Mesenchymal stem cell (in vitro differentiated cells and primary cell): ENCODE measurements around the gene TMEM108.

Experiments
- DNase-seq: peaks from one replicate; pipeline ENCODE4 v3.0.0-alpha.2; 2013
- H2AFZ ChIP-seq: one replicate; pipeline ENCODE4 v1.6.1; 2013; ENCODE audit warnings: low read depth, mild to moderate bottlenecking, control low read depth, inconsistent platforms, low read length, moderate library complexity
- H2AK5ac ChIP-seq: 2 replicates; pipeline ENCODE4 v1.6.1; 2013; ENCODE audit warnings: low read length, moderate library complexity, mild to moderate bottlenecking, inconsistent platforms; ENCODE audit not compliant: severe bottlenecking
- H2BK120ac ChIP-seq: one replicate; pipeline ENCODE4 v1.6.1; 2013; ENCODE audit warnings: low read depth, mild to moderate bottlenecking, inconsistent platforms, low read length, moderate library complexity
- H2BK12ac ChIP-seq, 2 experiments: one replicate each; pipeline ENCODE4 v1.6.1; 2013; ENCODE audit warnings: inconsistent platforms in 2 of 2, low read length in 2 of 2, mild to moderate bottlenecking in 2 of 2, moderate library complexity in 2 of 2, control low read depth in 1 of 2
- H2BK15ac ChIP-seq: one replicate; pipeline ENCODE4 v1.6.1; 2013; ENCODE audit warnings: mild to moderate bottlenecking, low read depth, inconsistent platforms; ENCODE audit not compliant: poor library complexity, severe bottlenecking
- H2BK5ac ChIP-seq: 2 replicates; pipeline ENCODE4 v1.6.1; 2013; ENCODE audit warnings: low read depth, mild to moderate bottlenecking, low read length, control low read depth, inconsistent platforms; ENCODE audit not compliant: poor library complexity, severe bottlenecking
- H3K14ac ChIP-seq, 2 experiments: one replicate each; pipeline ENCODE4 v1.6.1; 2013; ENCODE audit warnings: inconsistent platforms in 2 of 2, low read length in 2 of 2, control low read depth in 1 of 2, mild to moderate bottlenecking in 1 of 2, moderate library complexity in 1 of 2
- H3K18ac ChIP-seq, 2 experiments: one replicate each; pipeline ENCODE4 v1.6.1; 2013; ENCODE audit warnings: inconsistent platforms in 2 of 2, low read length in 2 of 2, control low read depth in 1 of 2, low read depth in 1 of 2, mild to moderate bottlenecking in 1 of 2
- H3K23ac ChIP-seq, 2 experiments: one replicate each; pipeline ENCODE4 v1.6.1; 2013; ENCODE audit warnings: inconsistent platforms in 2 of 2, low read length in 2 of 2, mild to moderate bottlenecking in 2 of 2, moderate library complexity in 2 of 2, control low read depth in 1 of 2
- H3K27ac ChIP-seq: 2 replicates; pipeline ENCODE4 v1.5.1; 2013; ENCODE audit warnings: mild to moderate bottlenecking, moderate library complexity, low read length, control low read depth, inconsistent platforms; ENCODE audit not compliant: poor library complexity, severe bottlenecking
- H3K27me3 ChIP-seq, 2 experiments: 2 replicates each; pipeline versions ENCODE4 v1.6.1 to v1.7.0; 2013; ENCODE audit warnings: low read length in 2 of 2, mild to moderate bottlenecking in 2 of 2, moderate library complexity in 2 of 2, control low read depth in 1 of 2, inconsistent platforms in 1 of 2; ENCODE audit not compliant: control insufficient read depth in 1 of 2, insufficient read depth in 1 of 2
- H3K36me3 ChIP-seq, 2 experiments: 2 replicates each; pipeline versions ENCODE4 v1.6.1 to v1.7.0; 2013; ENCODE audit warnings: low read length in 2 of 2, control low read depth in 1 of 2, inconsistent platforms in 1 of 2, low read depth in 1 of 2, mild to moderate bottlenecking in 1 of 2; ENCODE audit not compliant: insufficient read depth in 2 of 2, control insufficient read depth in 1 of 2
- H3K4ac ChIP-seq, 2 experiments: one replicate each; pipeline ENCODE4 v1.6.1; 2013; ENCODE audit warnings: inconsistent platforms in 2 of 2, low read length in 2 of 2, mild to moderate bottlenecking in 2 of 2, moderate library complexity in 2 of 2, control low read depth in 1 of 2, low read depth in 1 of 2
- H3K4me1 ChIP-seq: 2 replicates; pipeline ENCODE4 v1.6.1; 2013; ENCODE audit warnings: low read depth, low read length, control low read depth; ENCODE audit not compliant: control insufficient read depth, insufficient read depth
- H3K4me2 ChIP-seq: 2 replicates; pipeline ENCODE4 v1.6.1; 2013; ENCODE audit warnings: low read length, mild to moderate bottlenecking, inconsistent platforms; ENCODE audit not compliant: poor library complexity, severe bottlenecking
- H3K4me3 ChIP-seq, 2 experiments: 2 replicates each; pipeline versions ENCODE4 v1.5.1 to v1.7.0; 2013; ENCODE audit warnings: low read length in 2 of 2, mild to moderate bottlenecking in 2 of 2, control low read depth in 1 of 2, low read depth in 1 of 2; ENCODE audit not compliant: insufficient read depth in 1 of 2
- H3K79me1 ChIP-seq: replicated peaks from 2 replicates; pipeline ENCODE4 v1.6.1; 2013; ENCODE audit warnings: mild to moderate bottlenecking, control low read depth, low read length, inconsistent platforms; ENCODE audit not compliant: poor library complexity, severe bottlenecking
- H3K9ac ChIP-seq: 2 replicates; pipeline ENCODE4 v1.7.0; 2013; ENCODE audit warnings: mild to moderate bottlenecking, low read length, moderate library complexity
- H3K9me3 ChIP-seq: 2 replicates; pipeline ENCODE4 v1.7.0; 2013; ENCODE audit warnings: mild to moderate bottlenecking, low read length; ENCODE audit not compliant: control insufficient read depth
- H4K8ac ChIP-seq: one replicate; pipeline ENCODE4 v1.6.1; 2013; ENCODE audit warnings: inconsistent platforms, mild to moderate bottlenecking, low read length, moderate library complexity
- H4K91ac ChIP-seq: one replicate; pipeline ENCODE4 v1.6.1; 2013; ENCODE audit warnings: mild to moderate bottlenecking, low read length, inconsistent platforms
- WGBS: methylation state at CpG from one replicate; pipeline ENCODE4 v1.1.7; 2013; ENCODE audit warnings: mixed read lengths; 5-methylcytosine and 5-hydroxymethylcytosine counted together

The TMEM108 gene

GRCh38 chr3:133441867-133442270 lies 403.7 kb downstream of the TMEM108 start:
- Histone ChIP-seq H3K4me3 (peak overlapping the region in 1 of 2 experiments; percentile 54), H3K9ac (peak overlapping the region; percentile 58), H4K8ac (no peak overlapping the region), H3K9me3 (no peaks in the 10 kb centered on the region), H2AK5ac (no peak overlapping the region), H4K91ac (no peak overlapping the region), H3K23ac (no peak overlapping the region), H3K79me1 (no peaks in the 10 kb centered on the region), H2AFZ (no peak overlapping the region), H3K27ac (no peak overlapping the region), H2BK15ac (no peak overlapping the region), H2BK12ac (no peak overlapping the region), H2BK5ac (no peak overlapping the region), H3K4me1 (peaks cover 2% of the 10 kb centered on the region), H3K4me2 (no peak overlapping the region), H3K18ac (peak overlapping the region in 1 of 2 experiments; percentile 55), H3K27me3 (no peaks in the 10 kb centered on the region), H3K4ac (no peak overlapping the region), H3K36me3 (no peaks in the 10 kb centered on the region), H3K14ac (peak overlapping the region in 1 of 2 experiments; percentile 87), H2BK120ac (no peak overlapping the region)
- WGBS: 89% methylated on average over 3 of the region's 3 CpGs
- peak; percentile 16 for DNase-seq

GRCh38 chr3:133442518-133442917 lies 404.3 kb downstream of the TMEM108 start:
- H3K18ac ChIP-seq: no peak overlapping the region
- H4K8ac ChIP-seq: no peak overlapping the region
- no peaks in the 10 kb centered on the region for H3K9me3 ChIP-seq
- whole genome bisulfite sequencing: 100% methylated on average over 1 of the region's 1 CpG
- H2AK5ac ChIP-seq: no peak overlapping the region
- no peak overlapping the region for H3K23ac ChIP-seq
- no peak overlapping the region for H2BK15ac ChIP-seq
- no peak overlapping the region for H2BK12ac ChIP-seq
- no peak overlapping the region for H3K14ac ChIP-seq
- H3K79me1 ChIP-seq: no peaks in the 10 kb centered on the region
- H4K91ac ChIP-seq: no peak overlapping the region
- H3K4me1 ChIP-seq: peaks cover 2% of the 10 kb centered on the region
- H3K4me2 ChIP-seq: no peak overlapping the region
- no peak overlapping the region for H2AFZ ChIP-seq
- no peak overlapping the region for H3K4ac ChIP-seq
- H2BK120ac ChIP-seq: no peak overlapping the region
- DNase-seq: no peak
- H3K36me3 ChIP-seq: no peaks in the 10 kb centered on the region
- no peaks in the 10 kb centered on the region for H3K27me3 ChIP-seq
- H2BK5ac ChIP-seq: no peak overlapping the region
- H3K4me3 ChIP-seq: no peak overlapping the region
- H3K27ac ChIP-seq: no peak overlapping the region
- no peak overlapping the region for H3K9ac ChIP-seq

GRCh38 chr3:133443649-133444422 lies 405.6 kb downstream of the TMEM108 start:
- Histone ChIP-seq H2BK12ac (no peak overlapping the region), H3K4ac (no peak overlapping the region), H3K27ac (no peak overlapping the region), H3K9me3 (no peaks in the 10 kb centered on the region), H3K18ac (no peak overlapping the region), H3K36me3 (no peaks in the 10 kb centered on the region), H4K8ac (no peak overlapping the region), H3K23ac (no peak overlapping the region), H3K27me3 (no peaks in the 10 kb centered on the region), H3K79me1 (no peaks in the 10 kb centered on the region), H3K4me1 (peaks cover 2% of the 10 kb centered on the region), H2AFZ (no peak overlapping the region), H2BK5ac (no peak overlapping the region), H3K4me2 (no peak overlapping the region), H3K14ac (no peak overlapping the region), H4K91ac (no peak overlapping the region), H3K9ac (no peak overlapping the region), H2BK120ac (no peak overlapping the region), H2BK15ac (no peak overlapping the region), H3K4me3 (no peak overlapping the region), H2AK5ac (no peak overlapping the region)
- WGBS: 80% methylated on average over 4 of the region's 5 CpGs
- DNase-seq: no peak

GRCh38 chr3:133444423-133444774 lies 406.2 kb downstream of the TMEM108 start:
- H2AK5ac ChIP-seq: no peak overlapping the region
- no peak overlapping the region for H2BK120ac ChIP-seq
- no peak overlapping the region for H3K23ac ChIP-seq
- H3K4me1 ChIP-seq: peaks cover 2% of the 10 kb centered on the region
- H2BK5ac ChIP-seq: no peak overlapping the region
- no peak overlapping the region for H3K9ac ChIP-seq
- no peak overlapping the region for H3K4me3 ChIP-seq
- no peak overlapping the region for H3K27ac ChIP-seq
- H2BK15ac ChIP-seq: no peak overlapping the region
- no peak overlapping the region for H3K14ac ChIP-seq
- no peak overlapping the region for H3K18ac ChIP-seq
- no peaks in the 10 kb centered on the region for H3K9me3 ChIP-seq
- no peak overlapping the region for H3K4me2 ChIP-seq
- no peak overlapping the region for H4K8ac ChIP-seq
- no peaks in the 10 kb centered on the region for H3K79me1 ChIP-seq
- H4K91ac ChIP-seq: no peak overlapping the region
- H2BK12ac ChIP-seq: no peak overlapping the region
- H2AFZ ChIP-seq: no peak overlapping the region
- no peak for DNase-seq
- no peak overlapping the region for H3K4ac ChIP-seq
- peaks cover 0 to 3% of the 10 kb centered on the region in 2 experiments for H3K27me3 ChIP-seq
- WGBS: 76% methylated on average over 4 of the region's 4 CpGs
- H3K36me3 ChIP-seq: no peaks in the 10 kb centered on the region
